A549 (cell line): ENCODE data around the gene GINS1. TPM values are rescaled to one million over a fixed set of nuclear protein-coding genes. Genes with fewer than 3 reads are reported as not detected.

ENCODE experiments used
- ATAC-seq, 2 experiments: fragments of 200-7000 bp in 1 of 2; fragments of >200 bp in 1 of 2; cut with Nextera tagmentation in 1 of 2; cut with Tn5 transposase in 1 of 2; 3 replicates each; pipeline versions ENCODE4 v1.8.0 to v1.9.1; 2018 to 2020; ENCODE audit warnings: mild to moderate bottlenecking in 1 of 2, moderate library complexity in 1 of 2
- CTCF ChIA-PET: fragments of 300-600 bp; sonication (Branson Sonifier 250); formaldehyde crosslinking; extraction: SDS; loops from one replicate; lab custom pipeline; 2021; ENCODE audit warnings: antibody characterized with exemption, inconsistent platforms; lab: Yijun Ruan, JAX
- POLR2A ChIA-PET: fragments of 350-600 bp; formaldehyde crosslinking; extraction: SDS; loops from one replicate; lab custom pipeline; 2021; ENCODE audit warnings: antibody characterized with exemption, inconsistent platforms; lab: Yijun Ruan, JAX
- DNase-seq, 2 experiments: peaks; one replicate each; pipeline versions ENCODE4 v3.0.0 to v3.0.0-alpha.2; 2011 to 2016; ENCODE audit warnings: low read depth in 1 of 2, low spot score in 1 of 2
- FAIRE-seq: peaks from 2 replicates; lab custom pipeline; 2011; peaks lifted over from hg19 to GRCh38; lab: Jason Lieb, UNC
- H3K27ac ChIP-seq, 2 experiments: fragments of >200 bp; sonication (Bioruptor Twin); formaldehyde crosslinking; 3 replicates each; pipeline ENCODE4 v1.5.1; 2016 to 2017
- H3K4me1 ChIP-seq: fragments of >200 bp; sonication (Bioruptor Twin); formaldehyde crosslinking; 3 replicates; pipeline ENCODE4 v1.6.1; 2016
- H3K4me2 ChIP-seq: fragments of >200 bp; sonication (Bioruptor Twin); formaldehyde crosslinking; 3 replicates; pipeline ENCODE4 v1.6.1; 2016
- H3K4me3 ChIP-seq: fragments of >200 bp; sonication (Bioruptor Twin); formaldehyde crosslinking; 3 replicates; pipeline ENCODE4 v1.5.1; 2016
- H3K9me3 ChIP-seq: fragments of >200 bp; sonication (Bioruptor Twin); formaldehyde crosslinking; 3 replicates; pipeline ENCODE4 v1.6.1; 2016
- BHLHE40 ChIP-seq: IDR thresholded peaks from 2 replicates; pipeline ENCODE4 v1.6.1; 2012; ENCODE audit warnings: low read depth, low read length, inconsistent platforms
- FOSL2 ChIP-seq, 2 experiments: fragments of 450-650 bp in 1 of 2; fragments of >200 bp in 1 of 2; sonication (Bioruptor Twin) in 1 of 2; formaldehyde crosslinking; IDR thresholded peaks; 2 replicates each; pipeline versions ENCODE4 v1.5.0 to v1.6.1; 2016 to 2020; ENCODE audit warnings: mild to moderate bottlenecking in 1 of 2, moderate library complexity in 1 of 2
- HOXA7 ChIP-seq: fragments of 250-450 bp; sonication (Bioruptor Pico); IDR thresholded peaks from 2 replicates; pipeline ENCODE4 v1.5.0; 2020; ENCODE audit warnings: mild to moderate bottlenecking, moderate library complexity
- HOXB13 ChIP-seq: fragments of 250-450 bp; sonication (Bioruptor Pico); IDR thresholded peaks from 2 replicates; pipeline ENCODE4 v1.5.0; 2020; ENCODE audit warnings: low read depth, mild to moderate bottlenecking, moderate library complexity
- HOXB5 ChIP-seq: fragments of 250-450 bp; sonication (Bioruptor Pico); IDR thresholded peaks from 2 replicates; pipeline ENCODE4 v1.5.0; 2020; ENCODE audit warnings: mild to moderate bottlenecking, moderate library complexity
- NPAS2 ChIP-seq: fragments of 250-450 bp; sonication (Bioruptor Pico); IDR thresholded peaks from 2 replicates; pipeline ENCODE4 v1.8.0; 2022; ENCODE audit warnings: mild to moderate bottlenecking, moderate library complexity, borderline replicate concordance
- PHF8 ChIP-seq: fragments of 200-600 bp; sonication (generic); IDR thresholded peaks from 2 replicates; pipeline ENCODE4 v1.6.1; 2016; ENCODE audit warnings: low read depth, mild to moderate bottlenecking, antibody characterized with exemption, moderate library complexity, borderline replicate concordance
- RARB ChIP-seq: fragments of 250-450 bp; sonication (Bioruptor Pico); IDR thresholded peaks from 2 replicates; pipeline ENCODE4 v1.8.0; 2021; ENCODE audit warnings: mild to moderate bottlenecking, moderate library complexity
- RCOR1 ChIP-seq: fragments of 150-350 bp; IDR thresholded peaks from 2 replicates; pipeline ENCODE4 v1.6.1; 2014; ENCODE audit warnings: antibody characterized with exemption, low read length, low read depth
- SREBF2 ChIP-seq: fragments of 450-650 bp; IDR thresholded peaks from 2 replicates; pipeline ENCODE4 v1.6.1; 2014; ENCODE audit warnings: mild to moderate bottlenecking, moderate library complexity
- ZC3H11A ChIP-seq: fragments of 450-650 bp; IDR thresholded peaks from 2 replicates; pipeline ENCODE4 v1.6.1; 2014; ENCODE audit warnings: antibody characterized with exemption, mild to moderate bottlenecking
- WGBS: methylation state at CpG from one replicate; pipeline ENCODE4 v1.1.6; 2017; ENCODE audit errors: missing lambda C conversion rate; 5-methylcytosine and 5-hydroxymethylcytosine counted together
- polyA plus RNA-seq, 4 experiments: library from polyadenylated mRNA; depleted of rRNA in 3 of 4; stranded (reverse); fragments of >200 nt; fragmentation: RNase III in 1 of 4; extraction: RNeasy Plus Mini Kit Qiagen cat#74134 plus additional on column Dnase treatment in 1 of 4; gene quantifications; 2 replicates in 3 of 4; 3 replicates in 1 of 4; pipeline ENCODE4 v1.2.3, GENCODE V29; 2011 to 2017

Gene GINS1
- polyA plus RNA-seq, 2 of the 4 experiments (the other 2 are of a cell fraction) = 34.2 to 46.4 TPM

DNA sequence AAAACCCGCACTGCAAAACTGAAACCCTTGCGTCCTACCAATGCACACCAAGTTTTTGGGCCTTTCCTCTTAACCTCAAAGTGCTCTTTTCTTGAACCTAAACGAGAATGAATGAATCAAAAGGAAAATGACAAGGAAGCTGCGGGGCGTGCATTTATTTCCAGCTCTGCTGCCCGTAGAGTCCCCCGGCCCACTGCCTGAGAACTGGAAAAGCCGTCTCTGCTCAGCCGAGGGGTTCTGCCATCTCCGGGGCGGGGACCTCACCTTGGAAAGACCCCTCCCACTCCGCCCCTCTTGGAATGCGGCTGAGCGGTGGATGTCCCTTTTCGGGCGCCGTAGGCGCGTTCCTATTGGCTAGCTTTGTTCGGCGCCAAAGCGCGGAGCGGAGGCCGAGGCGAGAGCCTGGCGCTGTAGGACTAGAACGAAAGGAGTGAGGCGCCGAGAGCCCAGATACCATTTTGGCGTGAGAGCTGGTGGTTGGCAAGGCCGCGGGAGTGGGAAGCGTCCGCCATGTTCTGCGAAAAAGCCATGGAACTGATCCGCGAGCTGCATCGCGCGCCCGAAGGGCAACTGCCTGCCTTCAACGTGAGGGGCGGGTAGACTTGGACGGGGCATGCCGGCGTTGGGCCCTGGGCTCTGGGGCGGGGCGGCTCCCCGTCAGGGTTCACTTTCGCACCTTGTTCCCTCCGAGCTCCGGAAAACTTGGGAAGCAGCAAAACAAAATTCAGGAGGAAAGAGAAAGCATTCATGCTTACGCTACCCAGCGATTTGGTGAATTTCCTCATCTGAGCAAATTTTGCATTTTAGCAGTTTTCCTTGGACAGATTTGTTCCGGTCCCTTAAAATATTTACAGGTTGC is at the start of gene GINS1 (continued):
- no peak for TF ChIP-seq NPAS2
- TF ChIP-seq ZC3H11A = no peak
- peak; percentile 68; the same call in 1 of the 2 replicates for TF ChIP-seq HOXB5 (CRISPR knock-in tag)
- peak; percentile 89 for TF ChIP-seq PHF8
- TF ChIP-seq, all 56 proteins: peak for 18

DNA sequence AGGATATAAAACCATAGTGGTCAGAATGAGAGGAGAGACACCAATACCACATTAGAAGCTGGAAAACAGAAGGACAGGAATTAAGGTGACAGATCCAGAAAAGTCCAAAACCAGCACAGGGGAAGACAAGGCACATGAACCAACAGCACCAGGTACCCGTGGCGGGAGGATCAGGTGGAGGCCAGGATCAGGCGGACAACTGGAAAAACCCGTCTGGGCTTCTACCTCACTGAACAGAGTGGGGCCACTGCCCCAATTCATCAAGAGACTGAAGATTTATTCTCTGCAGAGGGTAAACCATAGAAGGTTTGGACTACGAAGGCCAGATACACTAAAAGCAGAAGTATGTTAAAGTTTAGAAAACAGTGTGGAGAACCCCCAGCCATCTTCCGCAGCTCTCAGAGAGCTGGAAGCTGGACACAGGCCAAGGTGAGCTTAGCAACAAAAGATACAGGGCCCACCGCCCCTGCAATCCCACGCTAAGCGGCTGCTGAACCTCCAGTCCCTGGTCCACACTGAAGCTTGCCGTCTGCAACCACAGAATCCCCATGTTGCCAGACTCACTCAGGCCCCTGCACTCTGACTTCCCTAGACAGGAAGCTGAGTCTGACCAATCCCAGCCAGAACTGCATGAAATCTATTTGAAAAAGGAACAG is 46.7 kb upstream of the GINS1 start:
- FAIRE-seq (no peak), DNase-seq (peak in 1 of 2 experiments; percentile 19), ATAC-seq (peak; percentile 51 to 81; a peak in 5 of 6 replicates)
- 0 out of 3 replicates have a peak, but pooled peaks cover 3% of the 10 kb centered on the region for H3K9me3 ChIP-seq
- ChIA-PET CTCF (interaction anchor here (1.0 to 2.0 kb wide), 4 partner anchors 38 to 365 kb away, joined by 4 to 5 read pairs (median 4); no protein-coding TSS in a partner anchor), POLR2A (interaction anchor here (0.6 kb wide), 1 partner anchor 39 kb away, joined by 3 read pairs; no protein-coding TSS in a partner anchor)
- 87% methylated on average over 10 of the region's 10 CpGs for WGBS
- peak overlapping the region; percentile 4; the same call in 1 of the 3 replicates for H3K4me2 ChIP-seq
- TF ChIP-seq RCOR1 (no peak), RARB (CRISPR knock-in tag) (no peak)
- peak overlapping the region in 1 of 2 experiments; percentile 62; a peak in 3 of 6 replicates for H3K27ac ChIP-seq
- no peak overlapping the region for H3K4me3 ChIP-seq
- peaks cover 15% of the 10 kb centered on the region for H3K4me1 ChIP-seq

DNA sequence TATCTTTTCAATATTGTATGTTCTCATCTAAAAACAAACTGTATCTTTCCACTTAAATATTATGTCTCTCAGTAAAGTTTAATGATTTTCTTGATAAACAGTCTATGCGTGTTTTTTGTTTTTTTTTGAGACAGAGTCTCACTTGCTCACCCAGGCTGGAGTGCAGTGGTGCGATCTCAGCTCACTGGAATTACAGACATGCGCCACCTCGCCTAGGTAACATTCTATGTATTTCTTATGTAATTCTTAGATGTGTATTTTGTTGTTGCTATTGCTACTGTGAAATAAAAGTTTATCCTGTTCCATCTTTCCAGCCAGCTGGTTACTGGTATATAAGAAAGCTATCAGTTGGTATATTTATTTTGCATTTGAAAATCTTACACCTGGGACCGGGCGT is 46.2 kb upstream of the GINS1 start:
- Histone ChIP-seq H3K4me3 (no peak overlapping the region), H3K9me3 (0 out of 3 replicates have a peak, but pooled peaks cover 3% of the 10 kb centered on the region), H3K27ac (peak overlapping the region in 1 of 2 experiments; percentile 62; a peak in 2 of 6 replicates), H3K4me2 (peak overlapping the region; percentile 4; the same call in 1 of the 3 replicates), H3K4me1 (peaks cover 15% of the 10 kb centered on the region)
- POLR2A ChIA-PET = interaction anchor here (0.6 kb wide), 1 partner anchor 39 kb away, joined by 3 read pairs; no protein-coding TSS in a partner anchor
- WGBS = 74% methylated on average over 6 of the region's 6 CpGs
- peak in 1 of 2 experiments; percentile 77; a peak in 3 of 6 replicates for ATAC-seq
- TF ChIP-seq SREBF2 (no peak), FOSL2 (IDR thresholded peaks at IDR 0.05) (0 out of 2 replicates have a peak, but pooled peaks have one; percentile 8), FOSL2 (CRISPR knock-in tag; IDR thresholded peaks at IDR 0.05) (no peak)
- no peak for FAIRE-seq
- CTCF ChIA-PET = interaction anchor here (1.0 to 2.0 kb wide), 4 partner anchors 38 to 366 kb away, joined by 4 to 5 read pairs (median 4); no protein-coding TSS in a partner anchor
- DNase-seq = peak in 1 of 2 experiments; percentile 57

DNA sequence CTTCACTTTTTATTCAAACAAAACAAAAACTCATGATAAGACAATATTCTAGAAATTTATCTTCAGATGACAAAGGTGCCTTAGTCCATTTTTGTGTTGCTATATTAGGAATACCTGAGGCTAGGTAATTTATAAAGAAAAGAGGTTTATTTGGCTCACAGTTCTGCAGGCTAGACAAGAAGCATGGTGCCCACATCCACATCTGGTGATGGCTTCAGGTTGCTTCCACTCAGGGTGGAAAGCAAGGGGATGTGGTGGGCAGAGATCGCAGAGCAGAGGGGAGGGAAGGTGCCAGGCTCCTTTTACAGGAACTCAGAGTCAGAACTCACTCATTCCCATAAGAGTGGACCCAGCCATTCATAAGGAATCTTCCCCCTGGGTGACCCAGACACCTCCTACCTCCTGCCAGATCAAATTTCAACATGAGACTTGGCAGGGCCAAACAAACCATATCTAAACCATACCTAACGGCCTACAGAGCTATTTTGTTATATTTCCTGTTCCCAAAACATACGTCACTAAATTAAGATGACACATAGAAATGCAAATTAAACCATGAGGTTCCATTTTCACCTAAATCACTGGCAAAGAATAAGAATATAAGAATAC is 43.2 kb upstream of the GINS1 start:
- 90% methylated on average over 3 of the region's 3 CpGs for WGBS
- no peak overlapping the region for H3K27ac ChIP-seq
- POLR2A ChIA-PET = interaction anchor here (0.6 kb wide), 1 partner anchor 21 kb away, joined by 3 read pairs; no protein-coding TSS in a partner anchor
- ATAC-seq = no peak
- no peak overlapping the region for H3K4me3 ChIP-seq
- peaks cover 15% of the 10 kb centered on the region for H3K4me1 ChIP-seq
- CTCF ChIA-PET = interaction anchor here (0.9 to 1.4 kb wide), 5 partner anchors 10 to 69 kb away, joined by 3 to 10 read pairs (median 4); no protein-coding TSS in a partner anchor
- TF ChIP-seq HOXA7 (CRISPR knock-in tag) (no peak), BHLHE40 (no peak), HOXB13 (CRISPR knock-in tag) (no peak)
- 0 out of 3 replicates have a peak, but pooled peaks cover 3% of the 10 kb centered on the region for H3K9me3 ChIP-seq
- no peak overlapping the region for H3K4me2 ChIP-seq
- FAIRE-seq = no peak
- no peak for DNase-seq
